Measurements from ENCODE around the gene GRAP2.

GRCh38 chr22:39960791-39961746 is 60.2 kb downstream of the GRAP2 start:
- TF ChIP-seq POLR2A (IDR thresholded peaks at IDR 0.05; ENCODE audit: low read length) (peak; percentile 64), GATA1 (IDR thresholded peaks at IDR 0.05; ENCODE audit: low read depth, low read length) (no peak)

Measured in erythroblast (primary cell).